Smooth muscle cell of the brain vasculature (primary cell): Measurements from ENCODE around the gene SERPINA12.
"Not testable (repeated sequence)": the region's sequence is repeated elsewhere in the genome, so short reads cannot be mapped to it uniquely, and the experiment has no call there.

Experiments
- DNase-seq: peaks from one replicate; pipeline ENCODE4 v3.0.0-alpha.2; 2012; ENCODE audit warnings: low read depth, low spot score

SERPINA12 gene

GRCh38 chr14:94536836-94537235, 27.6 kb upstream of the SERPINA12 start:
- DNase-seq, result no peak

- DNase-seq, result no peak
Observed at GRCh38 chr14:94535506-94535905, 26.2 kb upstream of the SERPINA12 start.

- no peak for DNase-seq
Observed at GRCh38 chr14:94532447-94532846, 23.2 kb upstream of the SERPINA12 start.

- no peak for DNase-seq
Observed at GRCh38 chr14:94531187-94531586, 21.9 kb upstream of the SERPINA12 start.

GRCh38 chr14:94524093-94524492, 14.8 kb upstream of the SERPINA12 start:
- no peak for DNase-seq

GRCh38 chr14:94523265-94523664, 14.0 kb upstream of the SERPINA12 start:
- no peak for DNase-seq

GRCh38 chr14:94522115-94522724, 13.0 kb upstream of the SERPINA12 start:
- no peak for DNase-seq

GRCh38 chr14:94521375-94522114, 12.3 kb upstream of the SERPINA12 start:
- no peak for DNase-seq

- DNase-seq, result no peak
Observed at GRCh38 chr14:94517641-94518257, 8.5 kb upstream of the SERPINA12 start.

- no peak for DNase-seq
Observed at GRCh38 chr14:94517248-94517640, 8.0 kb upstream of the SERPINA12 start.

- no peak for DNase-seq
Observed at GRCh38 chr14:94515856-94516255, 6.6 kb upstream of the SERPINA12 start.

GRCh38 chr14:94515426-94515825, 6.2 kb upstream of the SERPINA12 start:
- no peak for DNase-seq

GRCh38 chr14:94514351-94514750, 5.1 kb upstream of the SERPINA12 start:
- no peak for DNase-seq

- DNase-seq, result not testable (repeated sequence)
Observed at GRCh38 chr14:94510481-94510880, 1.2 kb upstream of the SERPINA12 start.

GRCh38 chr14:94505641-94506040, 3.6 kb downstream of the SERPINA12 start:
- no peak for DNase-seq

GRCh38 chr14:94505206-94505605, 4.1 kb downstream of the SERPINA12 start:
- no peak for DNase-seq

GRCh38 chr14:94501588-94502516, 7.4 kb downstream of the SERPINA12 start:
- no peak for DNase-seq

- DNase-seq, result no peak
Observed at GRCh38 chr14:94500264-94500663, 9.0 kb downstream of the SERPINA12 start.

GRCh38 chr14:94499673-94500072, 9.6 kb downstream of the SERPINA12 start:
- no peak for DNase-seq

GRCh38 chr14:94498215-94498614, 11.1 kb downstream of the SERPINA12 start:
- no peak for DNase-seq

GRCh38 chr14:94494085-94494484, 15.2 kb downstream of the SERPINA12 start:
- no peak for DNase-seq

GRCh38 chr14:94491511-94491910, 17.8 kb downstream of the SERPINA12 start:
- no peak for DNase-seq
